HG03457 (cell line): ENCODE data around the gene CACNA1G.

ENCODE experiments used
- ATAC-seq: cut with Tn5 transposase; IDR thresholded peaks from one replicate; pipeline ENCODE4 v1.9.1; 2021; ENCODE audit warnings: moderate number of reproducible peaks; ENCODE audit not compliant: unreplicated experiment

The CACNA1G gene

DNA sequence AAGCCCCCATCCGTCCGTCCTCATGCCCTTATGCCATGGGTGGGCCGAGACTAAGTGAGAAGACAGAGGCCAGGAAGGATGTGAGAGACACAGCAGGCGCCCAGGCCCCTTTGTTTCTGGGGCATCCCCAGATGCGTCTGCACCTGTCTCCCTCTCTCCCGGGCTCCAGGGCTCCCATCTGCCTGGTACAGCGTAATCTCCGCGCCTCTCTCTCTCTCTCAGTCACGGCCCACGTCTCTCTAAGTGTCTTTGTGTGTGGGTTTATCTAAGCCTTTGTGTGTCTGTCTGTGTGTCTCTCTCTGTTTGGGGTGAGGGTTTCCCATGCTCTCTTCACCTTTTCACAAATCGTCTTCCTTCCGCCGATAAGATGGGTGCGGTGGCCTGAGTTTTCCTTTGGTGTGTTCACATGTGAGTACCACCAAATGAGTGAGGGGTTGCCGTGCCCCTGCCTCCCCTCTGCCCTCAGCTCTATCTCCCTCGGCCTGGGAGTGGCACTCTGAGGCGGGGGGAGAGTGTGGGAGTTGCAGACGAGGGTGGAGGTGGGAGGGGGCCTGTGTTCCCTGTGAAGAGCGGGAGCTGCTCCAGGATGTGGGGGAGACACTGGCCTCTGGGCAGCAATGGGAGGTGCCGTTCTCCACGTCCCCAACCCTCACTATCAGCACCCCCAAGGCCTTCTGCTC lies 48.3 kb downstream of the CACNA1G start:
- ATAC-seq: no peak

DNA sequence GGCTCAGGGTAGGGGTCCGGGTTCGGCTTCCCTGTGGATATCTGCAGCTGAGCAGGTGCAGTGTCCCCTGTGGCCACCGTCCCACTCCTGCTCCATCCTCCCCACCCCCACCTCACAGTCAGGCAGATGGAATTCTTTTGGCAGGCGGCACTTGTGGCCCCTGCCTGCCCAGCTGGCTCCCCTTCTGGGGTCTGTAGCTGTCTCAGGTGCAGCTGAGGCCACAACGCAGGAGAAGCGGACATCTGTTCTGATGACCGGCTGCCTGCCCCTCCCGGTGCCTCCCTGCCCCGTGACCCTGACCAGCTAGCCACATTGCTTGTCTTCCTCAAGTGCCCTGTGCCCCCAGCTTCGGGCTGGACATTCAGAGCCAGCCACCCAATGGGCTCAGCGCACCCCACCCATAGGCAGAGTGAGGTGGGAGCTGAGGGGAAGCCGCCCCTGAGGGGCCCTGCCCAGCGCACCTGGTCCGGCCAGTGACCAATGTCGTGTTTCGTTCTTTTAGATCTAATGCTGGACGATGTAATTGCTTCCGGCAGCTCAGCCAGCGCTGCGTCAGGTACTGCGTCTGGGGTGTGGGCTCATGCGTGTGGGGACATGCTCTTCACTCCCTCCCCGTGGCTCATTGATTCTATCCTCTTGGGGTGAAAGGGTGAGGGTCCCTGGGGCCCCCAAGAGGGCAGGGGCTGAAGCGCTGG lies 49.0 kb downstream of the CACNA1G start:
- ATAC-seq: no peak

DNA sequence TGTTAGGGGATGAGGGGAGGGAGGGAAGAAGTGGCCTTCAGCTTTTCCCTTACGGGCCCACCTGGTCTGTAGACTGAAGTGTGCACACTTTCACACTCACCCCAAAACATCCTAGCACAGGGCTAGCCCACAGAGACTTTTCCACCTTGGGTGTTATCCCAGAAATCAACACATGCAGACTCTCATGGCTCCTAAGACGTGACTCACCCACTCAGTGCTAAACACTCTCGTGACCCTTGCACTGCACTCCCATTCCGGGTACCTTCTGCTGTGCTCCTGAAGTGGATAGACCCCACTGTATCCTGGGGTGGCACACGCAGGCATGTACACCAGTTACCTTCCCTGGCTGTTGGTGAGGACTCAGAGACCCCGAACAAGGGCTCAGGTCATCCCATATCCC lies 51.1 kb downstream of the CACNA1G start:
- ATAC-seq: no peak

DNA sequence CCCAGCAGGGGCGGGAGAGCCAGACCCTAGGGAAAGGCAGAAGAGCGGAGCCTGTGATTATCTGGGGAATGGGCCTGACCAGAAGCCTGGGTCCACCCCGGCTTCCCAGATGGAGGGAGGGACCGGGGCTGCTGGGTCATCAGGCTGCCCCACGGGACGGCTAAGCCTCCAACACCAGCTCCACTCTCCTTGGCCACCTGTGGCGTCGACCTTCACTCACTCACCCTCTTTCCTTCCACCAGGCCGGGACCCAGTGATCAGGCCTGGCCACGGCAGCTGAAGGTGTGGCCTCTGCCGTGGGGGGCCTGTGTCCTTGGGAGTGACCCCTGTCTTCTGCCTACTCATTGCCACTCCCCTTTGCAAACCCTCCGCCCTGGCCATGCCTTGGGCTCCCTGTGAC lies 51.8 kb downstream of the CACNA1G start:
- ATAC-seq: no peak

DNA sequence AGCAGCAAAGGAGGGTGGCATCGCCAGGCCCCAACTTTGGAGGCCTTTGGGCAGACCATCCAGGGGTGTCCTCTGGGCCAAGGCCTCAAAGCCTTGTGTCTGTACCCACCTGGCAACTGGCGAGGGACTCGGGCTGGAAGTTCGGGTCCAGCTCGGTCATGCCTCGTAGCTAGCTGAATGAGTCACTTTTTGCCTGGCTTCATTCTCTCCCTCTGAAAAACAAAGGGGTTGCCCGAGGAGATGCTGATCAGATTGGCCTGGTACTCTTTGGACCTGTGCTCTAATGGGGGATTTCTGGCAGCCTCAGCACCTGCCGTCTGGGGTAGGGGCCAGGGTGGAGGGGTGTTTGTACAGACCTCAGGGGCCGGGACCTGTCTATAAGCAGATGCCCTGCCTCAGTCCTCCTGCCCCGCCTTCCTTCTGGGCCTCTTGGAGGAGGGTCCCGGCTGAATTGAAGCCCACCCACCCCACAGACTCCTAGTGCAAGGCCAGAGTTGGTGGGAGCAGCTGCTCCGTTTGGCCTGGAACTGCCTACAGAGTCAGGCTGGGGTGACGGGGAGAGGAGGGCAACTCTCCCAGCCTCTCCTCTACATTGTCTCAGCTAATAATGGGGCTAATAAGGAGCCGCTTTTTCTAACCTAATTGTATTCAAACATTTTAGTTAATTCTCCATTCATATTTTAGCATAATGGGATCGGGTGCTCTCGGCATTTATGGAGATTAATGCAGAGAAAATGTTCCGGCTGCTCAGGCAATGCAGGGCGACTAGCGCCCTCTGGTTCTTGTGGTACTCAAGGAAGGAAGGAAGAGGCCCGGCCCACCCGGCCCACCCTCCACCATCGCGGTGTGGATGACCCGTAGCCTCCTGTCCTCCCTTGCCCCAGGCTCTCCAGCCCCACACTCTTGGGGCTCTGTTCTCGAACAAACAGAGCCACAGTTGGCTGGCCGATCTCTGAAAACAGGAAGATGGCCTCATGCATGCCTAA lies 52.8 kb downstream of the CACNA1G start:
- ATAC-seq: no peak

DNA sequence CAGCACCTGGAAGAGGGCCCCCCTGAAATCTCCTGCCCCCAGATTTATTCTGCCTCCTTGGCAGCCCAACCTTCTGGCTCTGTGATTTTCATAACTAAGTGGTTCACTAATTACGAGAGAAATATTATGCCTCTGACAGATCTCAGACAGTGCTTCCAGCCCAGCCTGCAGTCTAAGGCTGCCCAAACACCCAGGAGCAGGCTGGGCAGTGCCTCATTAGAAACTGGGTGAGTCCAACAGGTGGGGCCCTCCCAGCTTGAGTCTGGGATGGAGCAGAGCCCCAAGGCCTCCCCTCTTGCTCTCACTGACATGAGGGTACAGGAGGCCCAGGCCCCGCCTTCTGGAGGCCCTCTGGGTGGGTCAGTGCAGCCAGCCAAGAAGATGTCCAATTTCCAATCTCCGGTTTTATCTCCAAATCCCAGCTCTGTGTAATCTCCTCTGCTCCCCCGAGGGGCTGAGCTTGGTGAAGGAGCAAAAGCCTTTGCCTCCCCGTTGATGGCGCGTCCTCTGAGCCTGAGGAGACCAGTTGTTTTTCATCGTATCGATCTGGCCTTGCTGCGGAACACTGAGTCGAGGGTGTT lies 54.0 kb downstream of the CACNA1G start:
- no peak for ATAC-seq

DNA sequence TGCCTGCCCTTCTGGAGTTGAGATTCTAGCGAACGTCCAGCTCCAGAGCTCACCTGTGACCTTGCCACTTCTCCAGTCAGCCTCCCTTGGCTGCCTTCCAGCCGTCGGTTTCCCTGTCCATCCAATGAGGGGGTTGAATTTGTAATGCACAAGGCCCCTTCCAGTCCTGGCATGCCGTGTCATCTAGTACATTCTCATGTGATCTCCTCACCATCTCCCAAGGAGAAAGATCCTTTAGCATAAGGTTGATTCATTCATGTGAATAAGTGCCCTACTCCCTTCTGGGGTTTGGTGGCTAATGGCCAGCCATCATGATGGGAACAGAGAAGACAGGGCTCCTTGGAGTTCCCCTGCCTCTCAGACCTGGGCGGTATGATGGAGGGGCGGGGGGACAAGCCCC lies 55.3 kb downstream of the CACNA1G start:
- ATAC-seq: no peak

DNA sequence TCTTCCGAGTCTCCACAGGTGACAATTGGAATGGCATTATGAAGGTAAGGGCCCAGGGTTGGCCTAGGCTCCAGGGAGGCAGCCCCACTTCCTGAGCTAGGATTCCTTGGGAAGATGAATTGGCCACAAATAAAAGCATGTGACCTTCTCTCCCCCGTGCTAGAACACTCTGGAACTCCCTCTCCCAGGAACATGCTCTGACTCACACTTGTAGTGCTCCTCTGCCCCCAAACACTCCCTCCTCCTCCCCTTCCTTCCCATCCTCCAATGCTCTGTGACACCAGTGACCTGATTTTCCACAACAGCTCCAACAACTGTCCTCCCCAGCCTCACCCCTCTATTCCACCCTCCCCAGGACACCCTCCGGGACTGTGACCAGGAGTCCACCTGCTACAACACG lies 57.8 kb downstream of the CACNA1G start:
- ATAC-seq: no peak

DNA sequence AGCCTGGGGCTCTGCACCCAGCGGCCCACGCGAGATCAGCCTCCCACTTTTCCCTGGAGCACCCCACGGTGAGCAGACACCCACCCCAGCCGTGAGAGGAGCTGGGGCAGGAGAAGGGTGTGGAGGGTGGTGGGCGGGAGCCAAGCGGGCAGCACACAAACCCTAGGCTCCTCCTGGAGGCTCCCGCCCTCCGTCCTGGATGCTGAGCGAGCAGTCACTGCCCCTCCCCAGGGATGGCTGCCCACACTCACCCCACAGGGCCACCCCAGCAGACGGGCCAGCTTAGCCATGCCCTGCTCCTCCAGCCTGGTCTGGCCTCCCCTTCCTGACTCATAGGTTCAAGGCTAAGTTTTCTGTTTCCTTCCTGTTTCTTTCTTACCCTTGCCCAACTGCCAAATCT lies 58.4 kb downstream of the CACNA1G start:
- ATAC-seq: no peak

DNA sequence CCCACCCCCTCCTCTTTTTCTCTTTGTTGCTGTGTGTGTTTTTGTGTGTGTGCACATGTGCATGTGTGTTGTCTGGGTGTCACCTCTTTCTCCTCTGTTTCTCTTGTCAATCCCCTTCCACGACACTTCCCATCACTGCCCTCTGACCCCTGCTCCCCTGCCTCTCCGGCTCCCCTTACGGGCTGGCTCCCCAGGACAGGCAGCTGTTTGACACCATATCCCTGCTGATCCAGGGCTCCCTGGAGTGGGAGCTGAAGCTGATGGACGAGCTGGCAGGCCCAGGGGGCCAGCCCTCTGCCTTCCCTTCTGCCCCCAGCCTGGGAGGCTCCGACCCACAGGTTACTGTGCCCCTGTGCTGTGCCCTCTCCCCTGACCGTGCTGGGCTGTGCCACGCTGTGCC lies 59.0 kb downstream of the CACNA1G start:
- ATAC-seq: no peak

DNA sequence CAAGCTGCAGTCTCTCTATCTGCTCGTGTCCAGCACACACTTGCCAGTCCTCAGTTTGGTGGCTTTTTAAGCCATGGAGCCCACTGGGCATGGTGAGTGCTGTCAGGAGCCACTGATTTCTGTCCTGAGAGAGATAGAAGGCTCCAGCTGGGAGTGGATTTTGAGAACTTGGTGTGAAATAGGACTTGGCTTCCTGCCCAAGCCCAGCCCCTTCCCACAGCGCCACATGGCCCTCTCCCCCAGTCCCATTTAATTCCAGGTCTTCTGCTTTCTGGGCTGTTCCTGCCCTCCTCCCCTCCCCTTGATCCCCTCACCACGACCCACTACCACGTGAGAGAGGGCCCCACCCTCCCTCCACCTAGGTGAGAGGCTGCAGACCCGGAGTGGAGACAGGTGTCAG lies 59.7 kb downstream of the CACNA1G start:
- no peak for ATAC-seq

DNA sequence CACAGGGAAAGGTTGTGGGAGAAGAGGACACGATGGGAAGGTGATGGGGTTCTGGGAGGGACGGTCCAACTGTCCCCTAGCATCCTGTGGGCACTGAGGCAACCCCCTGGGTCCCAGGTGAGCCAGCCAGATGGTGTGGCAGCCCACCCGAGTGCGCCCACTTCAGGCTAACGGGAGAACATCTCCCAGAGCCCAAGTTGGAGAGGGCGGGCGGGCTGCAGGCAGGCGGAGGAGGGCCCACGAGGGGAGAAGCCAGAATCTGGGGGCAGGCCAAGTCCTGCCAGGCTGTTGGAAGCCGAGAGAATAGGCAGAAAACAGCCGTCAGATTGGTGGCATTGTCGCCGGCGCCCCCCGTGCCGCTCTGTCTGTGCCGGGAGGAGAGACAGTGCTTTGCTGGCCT lies 60.3 kb downstream of the CACNA1G start:
- ATAC-seq: no peak

DNA sequence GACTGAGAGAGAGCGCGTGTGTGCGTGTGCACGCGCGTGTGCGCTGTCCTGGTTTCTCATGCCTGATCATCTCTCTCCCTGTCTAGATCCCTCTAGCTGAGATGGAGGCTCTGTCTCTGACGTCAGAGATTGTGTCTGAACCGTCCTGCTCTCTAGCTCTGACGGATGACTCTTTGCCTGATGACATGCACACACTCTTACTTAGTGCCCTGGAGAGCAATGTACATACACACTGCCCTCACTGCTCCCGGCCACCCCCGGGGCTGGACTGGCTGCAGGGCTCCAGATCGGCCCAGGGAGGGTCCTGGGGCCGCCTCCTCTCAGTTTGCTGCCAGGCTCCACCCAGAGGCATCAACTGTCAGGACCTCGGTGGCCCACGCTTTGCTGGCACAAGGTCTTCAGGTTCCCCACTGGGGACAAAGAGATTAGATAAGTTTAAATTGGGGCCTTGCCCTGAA lies 61.1 kb downstream of the CACNA1G start:
- ATAC-seq: no peak

DNA sequence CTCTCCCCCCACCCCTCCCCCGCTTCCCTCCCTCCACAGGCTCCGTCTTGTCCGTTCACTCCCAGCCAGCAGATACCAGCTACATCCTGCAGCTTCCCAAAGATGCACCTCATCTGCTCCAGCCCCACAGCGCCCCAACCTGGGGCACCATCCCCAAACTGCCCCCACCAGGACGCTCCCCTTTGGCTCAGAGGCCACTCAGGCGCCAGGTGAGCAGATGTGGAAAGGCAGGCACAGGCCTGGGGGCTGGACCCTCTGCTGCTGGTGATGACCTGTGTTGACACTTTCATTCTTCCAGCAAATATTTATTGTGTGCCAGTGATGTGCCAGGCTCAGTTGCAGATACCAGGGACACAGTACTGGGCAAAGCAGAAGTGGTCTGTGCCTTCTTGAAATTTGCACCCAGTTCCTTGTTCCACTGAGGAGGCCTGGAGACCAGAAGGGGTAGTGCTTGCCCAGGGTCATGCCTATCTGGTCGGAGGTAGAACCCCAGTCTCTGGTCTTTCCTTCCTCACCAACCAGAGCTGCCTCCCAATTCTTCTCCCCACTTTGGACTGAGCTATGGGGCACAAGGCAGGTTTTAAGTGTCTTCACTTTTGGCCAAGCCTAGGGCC lies 63.9 kb downstream of the CACNA1G start:
- no peak for ATAC-seq

DNA sequence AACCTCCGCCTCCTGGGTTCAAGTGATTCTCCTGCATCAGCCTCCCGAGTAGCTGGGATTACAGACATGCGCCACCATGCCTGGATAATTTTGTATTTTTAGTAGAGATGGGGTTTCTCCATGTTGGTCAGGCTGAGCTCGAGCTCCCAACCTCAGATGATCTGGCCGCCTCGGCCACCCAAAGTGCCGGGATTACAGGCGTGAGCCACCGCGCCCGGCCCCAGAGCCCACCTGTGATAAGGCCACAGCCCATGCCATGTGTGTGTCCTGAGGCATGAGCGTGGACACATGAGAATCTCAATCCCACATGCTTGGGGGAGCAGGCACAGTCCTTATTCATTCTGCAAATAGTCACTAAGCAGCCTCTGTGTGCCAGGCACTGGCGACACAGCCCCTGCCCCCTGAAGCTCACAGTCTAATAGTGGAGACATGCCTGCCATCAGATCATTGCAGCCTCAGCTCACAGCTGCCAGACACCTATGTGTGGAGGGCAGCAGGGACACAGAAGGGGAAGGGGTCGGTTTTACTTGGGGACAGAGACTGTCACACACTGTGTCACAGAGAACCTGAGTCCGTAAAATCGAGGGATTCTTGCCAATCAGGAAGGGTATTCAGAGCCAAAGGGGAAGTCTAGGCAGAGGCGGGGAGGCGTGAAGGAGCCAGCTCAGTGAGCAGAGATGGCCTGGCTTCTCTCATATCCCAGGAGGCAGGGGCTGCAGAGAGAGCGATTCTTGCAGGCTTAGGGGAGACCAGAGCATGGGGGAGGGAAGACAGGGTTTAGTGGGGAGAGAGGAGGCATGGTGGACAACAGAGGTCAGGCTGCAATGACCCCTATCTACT lies 64.7 kb downstream of the CACNA1G start:
- ATAC-seq: no peak

DNA sequence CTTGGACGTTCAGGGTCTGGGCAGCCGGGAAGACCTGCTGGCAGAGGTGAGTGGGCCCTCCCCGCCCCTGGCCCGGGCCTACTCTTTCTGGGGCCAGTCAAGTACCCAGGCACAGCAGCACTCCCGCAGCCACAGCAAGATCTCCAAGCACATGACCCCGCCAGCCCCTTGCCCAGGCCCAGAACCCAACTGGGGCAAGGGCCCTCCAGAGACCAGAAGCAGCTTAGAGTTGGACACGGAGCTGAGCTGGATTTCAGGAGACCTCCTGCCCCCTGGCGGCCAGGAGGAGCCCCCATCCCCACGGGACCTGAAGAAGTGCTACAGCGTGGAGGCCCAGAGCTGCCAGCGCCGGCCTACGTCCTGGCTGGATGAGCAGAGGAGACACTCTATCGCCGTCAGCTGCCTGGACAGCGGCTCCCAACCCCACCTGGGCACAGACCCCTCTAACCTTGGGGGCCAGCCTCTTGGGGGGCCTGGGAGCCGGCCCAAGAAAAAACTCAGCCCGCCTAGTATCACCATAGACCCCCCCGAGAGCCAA lies 65.6 kb downstream of the CACNA1G start:
- no peak for ATAC-seq

DNA sequence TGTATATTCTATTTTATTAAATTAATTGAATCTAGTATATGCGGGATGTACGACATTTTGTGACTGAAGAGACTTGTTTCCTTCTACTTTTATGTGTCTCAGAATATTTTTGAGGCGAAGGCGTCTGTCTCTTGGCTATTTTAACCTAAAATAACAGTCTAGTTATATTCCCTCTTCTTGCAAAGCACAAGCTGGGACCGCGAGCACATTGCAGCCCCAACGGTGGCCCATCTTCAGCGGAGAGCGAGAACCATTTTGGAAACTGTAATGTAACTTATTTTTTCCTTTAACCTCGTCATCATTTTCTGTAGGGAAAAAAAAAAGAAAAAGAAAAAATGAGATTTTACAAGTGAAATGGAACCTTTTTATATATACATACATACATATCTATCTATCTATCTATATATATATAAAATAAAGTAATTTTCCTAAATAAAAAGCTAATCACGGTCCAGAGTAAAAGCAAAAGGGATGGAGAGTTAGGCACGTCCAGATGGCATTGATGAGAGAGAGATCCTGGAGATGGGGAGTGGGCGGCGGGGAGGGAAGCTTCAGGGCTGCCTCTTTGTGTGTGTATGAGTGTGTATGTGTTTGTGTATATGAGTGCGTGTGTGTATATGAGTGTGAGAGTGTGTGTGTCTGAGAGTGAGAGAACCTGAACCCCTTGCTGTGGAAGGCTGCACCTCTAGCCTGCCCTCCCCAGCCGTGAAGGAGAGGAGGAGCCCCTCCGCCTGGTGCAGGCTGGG lies 66.7 kb downstream of the CACNA1G start:
- ATAC-seq: no peak

DNA sequence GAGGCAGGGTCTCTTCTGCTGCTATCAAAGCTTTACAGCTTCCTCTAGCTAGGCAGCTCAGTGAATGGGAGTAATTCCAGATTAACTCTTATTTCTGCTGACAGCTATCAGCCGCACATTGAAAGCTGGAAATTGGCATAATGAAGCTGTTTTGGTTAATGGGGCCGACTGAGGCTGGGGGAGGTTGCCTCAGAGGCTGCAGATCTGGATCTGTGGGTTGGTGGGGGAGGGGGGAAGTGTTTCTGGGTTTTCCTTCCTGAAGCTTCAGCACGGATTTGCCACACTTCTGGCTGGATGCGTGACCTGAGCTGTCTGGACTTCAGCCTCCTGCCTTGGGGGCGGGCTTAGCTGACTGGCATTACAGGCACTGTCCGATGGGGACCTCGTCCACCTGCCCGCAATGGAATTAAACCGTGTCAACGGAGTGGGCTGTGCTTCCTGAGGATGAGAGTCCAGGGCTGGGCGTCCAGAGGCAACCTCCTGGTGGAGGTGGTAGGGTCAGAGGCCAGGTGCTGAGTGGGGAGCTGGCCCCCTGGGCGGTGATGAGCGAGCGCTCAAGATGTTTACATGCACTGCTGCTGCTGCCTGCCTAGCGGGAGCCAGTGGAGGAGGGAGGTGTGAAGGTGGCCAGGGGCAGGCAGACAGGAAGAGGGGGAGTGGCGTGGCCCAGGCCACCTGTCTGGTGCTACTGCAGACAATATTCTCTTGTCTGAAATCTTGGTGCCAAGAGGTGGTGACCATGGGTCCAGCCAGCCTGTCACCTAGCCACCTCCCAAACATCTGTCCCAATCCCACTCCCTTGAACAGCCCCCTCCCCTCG lies 67.5 kb downstream of the CACNA1G start:
- no peak for ATAC-seq
